Psoas muscle (tissue), 8 donors: ENCODE data around the gene FBXO48. TPM values are rescaled to one million over a fixed set of nuclear protein-coding genes. Genes with fewer than 3 reads are reported as not detected.

Experiments
- ATAC-seq, 4 donors: fragments of 200-7000 bp; cut with Tn5 transposase; one replicate each; pipeline ENCODE4 v1.9.1; 2020; ENCODE audit warnings: moderate library complexity in 3 of 4, mild to moderate bottlenecking in 2 of 4
- DNase-seq, 2 donors: peaks; one replicate each; pipeline ENCODE4 v3.0.0-alpha.2; 2020
- H3K27ac ChIP-seq: fragments of 200-600 bp; one replicate; pipeline ENCODE4 v1.8.0; 2022
- H3K27me3 ChIP-seq, 3 donors: fragments of 200-600 bp in 1 of 3; one replicate each; pipeline versions ENCODE4 v1.6.1 to v1.8.0; 2013 to 2022; ENCODE audit warnings: low read length in 2 of 3, mild to moderate bottlenecking in 2 of 3, moderate library complexity in 1 of 3; ENCODE audit not compliant: insufficient read depth in 3 of 3
- H3K36me3 ChIP-seq, 2 donors: fragments of 200-600 bp in 1 of 2; one replicate each; pipeline versions ENCODE4 v1.6.1 to v1.8.0; 2013 to 2022; ENCODE audit warnings: low read depth in 1 of 2, mild to moderate bottlenecking in 1 of 2, moderate library complexity in 1 of 2; ENCODE audit not compliant: insufficient read depth in 1 of 2
- H3K4me1 ChIP-seq: fragments of 200-600 bp; one replicate; pipeline ENCODE4 v1.8.0; 2022
- H3K4me3 ChIP-seq: fragments of 200-600 bp; one replicate; pipeline ENCODE4 v1.8.0; 2022; ENCODE audit warnings: mild to moderate bottlenecking
- H3K9me3 ChIP-seq: fragments of 200-600 bp; one replicate; pipeline ENCODE4 v1.8.0; 2022
- CTCF ChIP-seq: fragments of 200-600 bp; IDR thresholded peaks from one replicate; pipeline ENCODE4 v1.8.0; 2022; ENCODE audit warnings: antibody characterized with exemption
- WGBS, 3 donors: extraction: QIAGEN DNeasy Blood & Tissue Kit; methylation state at CpG; one replicate each; pipeline versions ENCODE4 v1.1.6 to v1.1.7; 2013; 5-methylcytosine and 5-hydroxymethylcytosine counted together
- intact Hi-C, 2 donors: fragments of 100-400 bp; cut with DNase I; formaldehyde crosslinking; loops; one replicate each; pipeline versions ENCODE4 v1.11.0 to v1.14.2; 2022
- polyA plus RNA-seq, 3 donors: library from polyadenylated mRNA; stranded (reverse); fragments of 200-250 nt; gene quantifications; one replicate each; pipeline ENCODE4 v1.2.3, GENCODE V29; 2013
- total RNA-seq, 4 donors: library from RNA; stranded (reverse); fragmentation: NEBNext Ultra II Directional in 2 of 4; extraction: Animal tissue kit (Norgen Biotek cat#: 25700) in 2 of 4; gene quantifications; one replicate each; pipeline versions ENCODE4 v1.2.1 to v1.2.4, GENCODE V29; 2021 to 2023
- donor health status: healthy with polysubstance abuse.
- donor health status: DM: no; HTN: no; CAD: no; lungs with moderate emphysema.
- donor health status: Bipolar disorder and iron deficiency.
- donor health status: healthy.
- donor health status: DM: yes; HTN: yes; CAD: no.
- donor health status: DM: no; HTN: no; CAD: no.
- donor health status: DM: no; HTN: no; CAD: no.
- donor health status: DM: yes; HTN: yes; CAD: no.

FBXO48 gene
- total and polyA plus RNA-seq, 7 donors: 0.57 to 4.3 (median 0.97) TPM

DNA sequence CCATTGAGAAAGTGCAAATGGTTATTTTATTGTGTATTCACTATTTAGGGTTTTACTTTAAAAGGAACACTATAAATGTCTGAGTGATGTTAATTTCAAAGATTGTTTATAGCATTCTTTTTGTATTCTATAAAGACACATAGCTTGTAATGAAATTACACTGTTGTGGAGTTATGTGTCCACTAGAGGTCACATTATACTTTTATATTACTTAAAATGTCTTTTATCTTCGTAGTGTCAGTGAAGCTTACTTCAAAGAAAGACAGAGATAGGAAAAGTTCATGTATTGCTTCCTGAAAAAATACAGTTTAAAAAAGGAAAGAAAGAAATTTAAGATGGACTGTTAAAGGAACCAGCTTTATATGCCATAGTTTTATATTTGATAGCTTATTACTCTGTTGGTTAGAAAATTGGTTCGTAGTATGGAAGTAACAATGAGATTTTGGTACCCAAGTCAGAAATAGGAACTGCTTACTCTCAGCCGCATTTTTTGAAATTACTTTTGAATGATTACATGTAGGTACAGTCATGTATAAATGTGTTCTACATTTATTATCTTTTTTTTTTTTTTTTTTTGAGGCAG lies 20.8 kb upstream of the FBXO48 start:
- no peaks in the 10 kb centered on the region for H3K9me3 ChIP-seq
- TF ChIP-seq CTCF: peak; percentile 49
- DNase-seq (no peak), ATAC-seq (no peak)
- H3K27ac ChIP-seq: no peak overlapping the region
- no peak overlapping the region for H3K4me3 ChIP-seq
- intact Hi-C loops: loop anchor here (5.0 to 10.0 kb wide), 2 partner anchors 229 to 437 kb away; no protein-coding TSS in a partner anchor
- no peaks in the 10 kb centered on the region for H3K36me3 ChIP-seq
- peaks cover 4% of the 10 kb centered on the region for H3K4me1 ChIP-seq
- H3K27me3 ChIP-seq: no peaks in the 10 kb centered on the region
- WGBS, 3 donors: 58 to 62% (median 58%) methylated on average over 3 of the region's 3 CpGs

DNA sequence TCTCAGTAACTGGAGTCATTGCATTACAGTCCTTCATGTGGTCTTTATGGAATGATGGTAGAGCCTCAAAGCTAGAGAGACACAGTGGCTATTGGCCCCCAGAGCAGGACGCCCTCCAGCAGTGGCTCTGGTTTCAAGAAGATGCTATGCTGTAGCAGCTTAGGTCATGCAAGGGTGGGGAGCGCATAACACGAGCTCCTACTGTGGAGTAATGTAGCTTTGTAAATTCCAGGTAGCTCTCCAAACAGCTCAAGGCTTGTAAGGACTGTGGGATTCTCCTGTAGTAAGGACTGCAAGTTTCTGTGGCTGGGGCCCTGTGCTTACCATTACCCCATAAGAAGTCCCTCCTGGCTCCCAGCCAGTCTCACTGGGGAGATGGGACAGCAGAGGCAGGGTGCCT lies 15.9 kb upstream of the FBXO48 start:
- H3K36me3 ChIP-seq: no peaks in the 10 kb centered on the region
- H3K9me3 ChIP-seq: no peaks in the 10 kb centered on the region
- WGBS, 3 donors: 85 to 86% (median 85%) methylated on average over 3 of the region's 3 CpGs
- peaks cover 3% of the 10 kb centered on the region for H3K4me1 ChIP-seq
- DNase-seq (no peak), ATAC-seq (no peak)
- TF ChIP-seq CTCF: no peak
- H3K27ac ChIP-seq: no peak overlapping the region
- no peaks in the 10 kb centered on the region for H3K27me3 ChIP-seq
- no peak overlapping the region for H3K4me3 ChIP-seq
- intact Hi-C loops: loop anchor here in 1 of 2 donors (10.0 kb wide), 1 partner anchor 442 kb away; no protein-coding TSS in a partner anchor

- Histone ChIP-seq H3K4me3 (no peak overlapping the region), H3K9me3 (no peaks in the 10 kb centered on the region), H3K4me1 (no peaks in the 10 kb centered on the region), H3K27me3 (no peaks in the 10 kb centered on the region), H3K36me3 (no peaks in the 10 kb centered on the region), H3K27ac (no peak overlapping the region)
- intact Hi-C loops: loop anchor here in 1 of 2 donors (10.0 kb wide), 1 partner anchor 442 kb away; no protein-coding TSS in a partner anchor
- TF ChIP-seq CTCF: no peak
- 82 to 93% (median 83%) methylated on average over 2 of the region's 2 CpGs for WGBS, 3 donors
- no peak for DNase-seq
- ATAC-seq: no peak
Measured at GRCh38 chr2:68482296-68482820, 15.3 kb upstream of the FBXO48 start.

- DNase-seq (no peak), ATAC-seq (no peak)
- Histone ChIP-seq H3K9me3 (no peaks in the 10 kb centered on the region), H3K27me3 (no peaks in the 10 kb centered on the region), H3K36me3 (no peaks in the 10 kb centered on the region), H3K27ac (no peak overlapping the region), H3K4me1 (no peaks in the 10 kb centered on the region), H3K4me3 (no peak overlapping the region)
- intact Hi-C loops: no loop called here
- TF ChIP-seq CTCF: no peak
- WGBS, 3 donors: 89 to 100% (median 91%) methylated on average over 1 of the region's 1 CpG
Measured at GRCh38 chr2:68478688-68479087, 11.6 kb upstream of the FBXO48 start.

- H3K9me3 ChIP-seq: no peaks in the 10 kb centered on the region
- no peak overlapping the region for H3K4me3 ChIP-seq
- no peaks in the 10 kb centered on the region for H3K4me1 ChIP-seq
- 94 to 100% (median 97%) methylated on average over 1 of the region's 1 CpG for WGBS, 3 donors
- TF ChIP-seq CTCF: no peak
- H3K36me3 ChIP-seq: no peaks in the 10 kb centered on the region
- intact Hi-C loops: no loop called here
- DNase-seq (no peak), ATAC-seq (no peak)
- H3K27ac ChIP-seq: no peak overlapping the region
- no peaks in the 10 kb centered on the region for H3K27me3 ChIP-seq
Measured at GRCh38 chr2:68476454-68476853, 9.4 kb upstream of the FBXO48 start.
